Measurements from ENCODE around the gene PDZRN4.

- TF ChIP-seq FOXM1 (IDR thresholded peaks at IDR 0.05; ENCODE audit: borderline replicate concordance) (no peak), ELF4 (IDR thresholded peaks at IDR 0.05) (no peak), PKNOX1 (IDR thresholded peaks at IDR 0.05) (no peak), FOXA1 (IDR thresholded peaks at IDR 0.05) (no peak), SP1 (IDR thresholded peaks at IDR 0.05) (no peak), HDGF (IDR thresholded peaks at IDR 0.05; ENCODE audit: borderline replicate concordance) (no peak), NFRKB (IDR thresholded peaks at IDR 0.05) (no peak), ARNT (IDR thresholded peaks at IDR 0.05) (no peak), BHLHE40 (IDR thresholded peaks at IDR 0.05; ENCODE audit: borderline replicate concordance) (no peak), SUZ12 (IDR thresholded peaks at IDR 0.05) (no peak), L3MBTL2 (conservative IDR thresholded peaks at IDR 0.05) (no peak), FOXK2 (IDR thresholded peaks at IDR 0.05) (no peak), TARDBP (IDR thresholded peaks at IDR 0.05) (no peak)
Observed at GRCh38 chr12:41225179-41225578, 37.1 kb downstream of the PDZRN4 start.

Data from HEK293T (cell line).